ENCODE measurements around the gene DPM2.

Gene DPM2

DNA sequence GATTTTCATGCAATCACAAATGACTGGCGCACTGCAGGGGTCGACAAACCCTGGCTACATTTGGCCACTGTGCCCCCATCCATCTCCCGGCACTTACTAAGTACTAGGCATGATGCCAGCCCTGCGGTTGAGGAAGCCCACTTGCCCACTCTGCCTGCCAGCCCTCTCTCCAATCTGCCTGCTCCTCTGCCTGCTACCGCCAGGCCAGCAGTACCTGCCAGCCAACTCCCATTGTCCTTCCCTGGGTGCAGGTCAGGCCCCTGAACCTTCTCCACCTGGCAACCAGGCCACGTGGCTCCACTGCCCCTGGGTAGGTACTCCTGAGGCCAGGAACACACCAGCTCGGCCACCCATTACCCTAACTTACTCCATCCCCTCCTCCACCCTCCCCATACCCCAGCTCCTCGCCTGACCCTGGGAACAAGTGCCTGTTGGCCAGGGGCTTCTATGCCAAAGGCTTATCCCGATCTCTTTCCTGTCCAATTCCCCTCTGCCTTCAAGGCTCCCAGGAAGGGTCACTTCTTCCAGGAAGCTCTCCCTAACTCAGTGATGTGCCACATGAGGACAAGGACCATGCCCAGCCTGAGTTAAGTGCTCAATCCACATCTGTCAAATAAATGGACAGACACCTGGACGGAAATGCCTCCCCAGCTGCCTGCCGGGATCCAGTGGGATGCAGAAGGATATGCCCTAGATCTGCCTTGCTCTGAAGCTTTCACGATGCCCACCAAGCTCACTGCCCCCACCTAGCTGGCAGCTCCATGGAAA lies 36.5 kb upstream of the DPM2 start:
- DNase-seq (ENCODE audit: low read depth, low spot score) = no peak
- H3K4me3 ChIP-seq (ENCODE audit: low read length) = no peak overlapping the region

DNA sequence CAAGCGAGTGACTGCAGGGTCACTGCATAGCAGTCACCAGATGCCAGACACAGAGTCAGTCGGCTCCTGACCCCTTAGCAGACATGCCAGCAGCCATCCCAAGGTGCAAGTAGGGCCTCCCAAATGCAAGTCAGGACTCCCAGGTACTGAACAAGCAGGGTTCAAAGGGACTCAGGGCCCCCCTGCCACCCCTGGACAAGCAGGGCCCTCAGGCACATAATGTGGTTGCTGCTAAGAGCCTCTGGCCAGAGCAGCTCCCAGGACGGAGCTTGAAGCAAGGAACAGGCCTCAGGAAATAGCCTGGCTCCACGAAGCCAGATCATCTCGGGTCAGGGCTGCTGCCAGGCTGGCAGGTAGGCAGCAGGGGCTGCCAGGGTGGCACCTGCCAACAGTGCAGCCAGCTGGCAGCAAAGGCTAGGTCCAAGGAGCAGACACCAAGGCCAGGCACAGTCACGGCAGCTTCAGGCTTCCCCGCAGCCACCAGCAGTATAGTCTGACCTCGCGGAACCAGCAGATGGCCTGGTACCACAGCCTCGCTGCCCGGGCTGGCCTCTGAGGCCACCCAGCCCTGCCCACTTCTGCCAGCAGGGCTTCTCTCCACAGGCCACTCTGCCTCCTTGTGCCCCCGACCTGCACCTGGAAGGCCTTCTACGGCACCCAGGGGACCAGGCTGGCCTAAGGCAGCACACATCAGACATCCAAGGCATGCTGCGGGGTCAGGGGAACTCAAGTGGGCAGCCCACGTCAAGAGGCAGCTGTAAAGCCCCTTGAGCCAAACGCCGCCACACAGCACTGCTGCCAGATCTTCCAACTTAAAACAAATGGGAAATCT lies 35.7 kb upstream of the DPM2 start:
- DNase-seq (ENCODE audit: low read depth, low spot score) = no peak
- H3K4me3 ChIP-seq (ENCODE audit: low read length) = no peak overlapping the region

DNA sequence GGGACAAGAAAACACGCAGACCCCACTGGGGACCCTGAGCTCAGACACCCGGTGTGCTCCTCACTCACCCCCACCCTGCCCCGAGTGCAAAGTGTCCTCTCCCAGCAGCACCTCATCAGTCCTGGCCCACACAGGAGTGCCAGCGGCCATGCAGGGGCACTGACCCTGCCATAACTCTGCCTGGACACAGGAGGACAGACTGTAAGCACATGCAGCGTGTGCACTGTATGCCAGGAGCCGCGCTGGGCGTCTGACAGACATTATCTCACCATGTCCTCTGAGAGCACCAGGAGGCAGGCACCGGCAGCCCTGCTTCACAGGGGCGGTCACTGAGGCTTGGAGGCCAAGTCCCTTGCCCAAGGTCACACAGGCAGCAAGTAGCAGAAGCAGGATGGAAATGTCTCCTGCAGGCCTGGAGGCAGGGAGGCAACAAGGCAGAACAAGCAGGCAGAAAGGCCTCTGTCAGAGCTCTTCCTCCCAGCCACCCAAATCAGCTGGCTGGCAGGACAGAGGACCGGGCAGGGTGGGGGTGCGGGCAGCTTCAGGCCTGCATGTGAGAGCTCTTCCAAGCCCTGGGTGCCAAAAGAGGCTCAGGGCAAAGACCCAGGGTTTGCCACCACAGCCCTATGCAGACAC lies 34.7 kb upstream of the DPM2 start:
- no peak overlapping the region for H3K4me3 ChIP-seq (ENCODE audit: low read length)
- no peak for DNase-seq (ENCODE audit: low read depth, low spot score)

DNA sequence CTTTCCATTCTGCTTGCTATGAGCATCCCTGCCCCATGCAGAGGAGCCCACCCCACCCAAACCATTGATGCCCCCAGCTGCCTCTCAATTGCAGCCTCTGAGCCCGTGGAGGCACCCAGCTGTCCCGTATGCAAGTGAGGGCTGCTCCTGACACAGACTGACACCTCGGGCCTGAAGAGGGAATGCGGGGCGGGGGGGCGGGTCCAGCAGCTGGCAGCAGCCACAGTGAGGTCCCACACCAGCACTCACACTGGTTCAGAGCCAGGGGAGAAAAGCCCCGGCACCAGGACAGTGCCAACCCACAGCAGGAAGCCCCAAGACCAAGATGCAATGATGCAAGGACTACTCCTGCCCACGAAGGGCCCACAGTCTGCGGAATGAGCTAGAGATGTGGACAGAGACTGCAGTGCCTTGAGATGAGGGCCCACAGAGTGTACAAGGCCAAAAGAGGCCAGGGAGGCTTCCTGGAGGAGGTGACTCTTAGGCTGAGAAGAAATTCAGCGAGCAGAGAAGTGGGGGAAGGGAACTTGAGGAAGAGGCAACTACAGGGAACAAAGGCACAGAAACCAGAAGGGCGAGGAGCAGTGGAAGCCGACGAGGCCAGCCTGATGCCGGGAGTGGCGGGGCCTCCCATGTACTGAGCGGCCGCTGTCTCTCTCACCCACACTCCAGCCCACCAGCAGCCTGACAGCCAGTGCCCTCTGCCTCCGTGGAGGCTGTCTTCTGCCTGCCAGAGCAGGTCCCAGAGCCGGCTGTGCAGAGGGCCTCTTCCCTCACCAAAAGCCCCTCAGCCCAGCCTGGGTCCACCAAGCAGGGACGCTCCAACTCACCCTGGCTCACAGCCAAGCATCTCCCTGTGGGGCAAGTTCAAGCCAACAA lies 33.9 kb upstream of the DPM2 start:
- no peak for DNase-seq (ENCODE audit: low read depth, low spot score)
- no peak overlapping the region; the same call in 1 of the 2 replicates for H3K4me3 ChIP-seq (ENCODE audit: low read length)

DNA sequence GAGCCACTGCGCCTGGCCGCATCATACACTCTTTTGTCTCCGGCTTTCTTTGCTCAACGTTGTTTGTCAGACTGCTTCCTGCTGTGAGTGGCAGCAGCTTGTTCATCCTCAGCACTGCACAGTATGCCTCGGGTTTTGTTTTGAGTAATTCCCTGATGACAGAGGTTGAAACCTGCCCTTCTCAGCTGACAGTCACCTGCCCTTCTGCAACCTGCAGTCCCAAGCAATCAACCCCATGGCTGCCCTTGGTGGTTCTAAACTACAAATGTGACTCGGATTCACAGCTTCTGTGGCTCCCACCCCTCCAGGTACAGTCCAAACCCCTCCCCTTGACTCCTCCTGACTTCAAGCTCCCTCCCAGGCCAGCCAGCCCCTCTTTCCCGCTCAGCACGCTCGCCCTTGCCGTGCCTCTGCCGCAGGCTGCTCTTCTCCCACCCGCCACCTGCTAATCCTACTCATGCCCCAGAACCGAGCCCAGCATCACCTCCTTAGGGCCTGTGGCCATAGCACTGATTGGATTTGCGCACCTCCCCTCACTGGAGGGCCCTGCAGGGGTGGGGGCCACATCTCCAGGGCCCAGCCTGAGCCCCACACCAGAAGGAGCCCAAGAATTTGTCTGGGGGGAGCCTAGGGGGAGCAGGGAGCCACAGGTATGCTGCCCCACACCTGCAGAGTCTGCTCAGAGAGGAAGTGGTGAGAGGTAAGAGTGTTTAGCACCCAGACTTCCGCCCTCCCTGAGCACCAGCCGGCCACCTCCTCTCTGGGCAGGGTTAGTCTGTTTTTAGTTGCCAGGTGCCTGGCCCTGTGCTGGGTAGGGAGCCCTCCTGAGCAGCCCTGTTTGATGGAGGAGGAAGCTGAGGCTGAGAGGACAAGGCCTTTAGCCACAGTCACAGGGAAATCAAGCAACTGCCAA lies 33.0 kb upstream of the DPM2 start:
- DNase-seq (ENCODE audit: low read depth, low spot score) = peak; percentile 81
- peak overlapping the region; percentile 16 for H3K4me3 ChIP-seq (ENCODE audit: low read length)

DNA sequence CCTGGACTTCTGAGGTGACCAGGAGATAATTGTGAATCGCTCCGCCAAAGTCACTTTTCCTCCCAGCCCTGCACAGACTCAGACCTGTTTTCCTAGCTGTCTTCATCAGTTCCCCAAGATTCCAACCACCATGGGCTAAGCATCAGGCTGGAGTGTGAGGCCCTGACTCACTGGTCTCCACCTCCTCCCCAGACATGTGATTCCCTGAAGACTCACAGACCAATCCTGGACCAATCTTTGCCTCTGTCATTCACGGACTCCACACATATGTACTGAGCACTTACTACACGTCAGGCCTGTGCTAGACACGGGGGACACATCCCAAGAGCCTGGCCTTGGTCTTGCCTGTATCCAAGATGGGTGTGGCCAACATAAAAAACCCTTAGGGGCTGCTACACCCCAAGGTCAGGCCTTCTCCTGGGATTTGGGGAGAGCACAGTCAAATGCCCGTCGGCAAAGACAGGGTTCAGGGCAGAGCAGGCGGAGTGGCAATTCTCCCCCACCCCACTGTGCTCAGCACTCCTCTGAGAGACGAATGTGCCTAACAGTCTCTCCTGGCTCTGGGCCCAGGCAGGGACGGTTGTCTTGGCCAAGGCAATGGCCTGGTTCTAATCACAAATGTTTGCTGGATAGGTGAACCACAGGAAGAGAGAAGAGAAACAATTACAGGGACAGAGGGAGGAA lies 31.2 kb upstream of the DPM2 start:
- no peak overlapping the region for H3K4me3 ChIP-seq (ENCODE audit: low read length)
- DNase-seq (ENCODE audit: low read depth, low spot score) = no peak

DNA sequence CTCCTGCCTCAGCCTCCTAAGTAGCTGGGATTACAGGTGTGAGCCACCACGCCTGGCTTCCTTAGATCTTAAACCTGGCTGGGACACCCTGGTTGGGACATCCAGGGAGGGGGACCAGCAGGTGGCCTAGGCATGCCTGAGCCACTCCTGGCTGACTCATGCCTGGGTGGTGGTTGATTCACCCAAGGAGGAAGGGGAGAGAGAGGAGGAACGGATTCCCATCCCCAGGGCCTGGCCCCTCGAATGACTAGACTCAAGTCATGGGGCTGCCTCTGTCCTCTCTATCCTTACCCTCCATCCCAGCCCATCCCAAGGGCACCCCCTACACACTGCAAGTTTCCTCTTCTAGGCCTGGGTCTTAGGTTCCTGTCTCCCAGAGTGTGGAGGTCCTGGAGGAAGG lies 30.4 kb upstream of the DPM2 start:
- H3K4me3 ChIP-seq (ENCODE audit: low read length) = no peak overlapping the region
- DNase-seq (ENCODE audit: low read depth, low spot score) = no peak

DNA sequence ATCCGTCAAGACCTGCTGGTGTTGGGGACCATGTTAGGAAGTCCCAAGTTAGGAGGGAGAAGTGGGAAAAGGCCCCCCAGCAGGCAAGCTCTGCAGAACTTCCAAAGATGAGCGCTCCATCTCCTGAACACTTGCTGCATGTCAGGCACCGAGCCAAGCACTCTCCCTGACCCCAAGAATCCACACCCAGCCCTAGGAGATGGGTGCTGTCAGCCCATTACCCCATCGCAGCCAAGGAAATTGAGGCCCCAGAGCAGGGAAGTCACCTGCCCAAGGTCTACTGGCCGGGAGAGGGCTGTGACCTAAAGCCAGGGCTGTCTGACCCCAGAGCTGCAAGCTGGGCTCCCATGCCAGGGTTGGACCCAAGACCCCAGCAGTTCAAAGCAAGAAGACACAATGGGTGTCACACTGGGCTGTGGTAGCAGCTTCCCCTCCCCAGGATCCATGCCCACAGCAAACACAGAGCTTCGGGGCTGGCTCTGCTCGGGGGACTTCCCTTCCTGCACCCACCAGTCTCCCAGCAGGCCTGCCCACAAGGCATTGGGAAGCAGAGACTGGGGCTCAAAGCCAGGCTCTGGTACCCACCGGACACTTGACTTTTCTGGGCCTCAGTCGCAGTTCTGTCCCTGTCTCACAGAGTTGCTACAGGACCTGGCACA lies 29.6 kb upstream of the DPM2 start:
- H3K4me3 ChIP-seq (ENCODE audit: low read length) = no peak overlapping the region
- no peak for DNase-seq (ENCODE audit: low read depth, low spot score)

DNA sequence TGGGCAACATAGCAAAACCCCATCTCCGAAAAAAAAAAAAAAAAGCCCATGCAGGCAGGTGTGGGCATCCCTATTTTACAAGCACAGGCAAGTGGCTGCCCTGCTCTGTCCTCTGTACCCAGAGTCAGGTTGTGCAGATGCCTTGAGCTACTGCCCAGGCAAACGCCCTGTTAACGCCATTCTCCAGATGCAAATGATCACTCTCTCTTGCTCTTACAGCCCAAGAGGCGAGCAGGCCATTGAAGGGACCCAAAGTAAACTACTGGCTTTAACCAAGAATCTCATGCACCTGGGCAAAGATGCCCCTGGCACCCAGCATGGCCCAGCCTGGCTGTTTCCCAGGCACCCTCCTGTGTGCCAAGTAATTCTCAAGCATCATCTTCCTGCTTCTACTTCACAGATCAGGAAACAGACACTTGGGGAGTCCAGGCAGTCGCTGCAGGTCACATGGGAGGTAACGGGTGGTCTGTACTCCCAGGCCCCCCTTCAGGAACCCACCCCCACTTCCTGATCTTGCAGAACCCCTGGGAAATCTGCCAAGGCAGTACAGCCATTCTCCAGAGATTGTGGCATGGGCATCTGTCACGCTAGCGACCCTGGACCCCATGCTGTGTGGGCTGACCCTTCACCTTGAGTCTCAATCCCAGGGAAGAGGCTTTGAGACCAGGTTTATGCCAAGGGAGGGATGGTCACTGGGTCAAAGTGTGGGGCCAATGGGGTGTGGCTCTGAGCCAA lies 28.9 kb upstream of the DPM2 start:
- no peak overlapping the region for H3K4me3 ChIP-seq (ENCODE audit: low read length)
- DNase-seq (ENCODE audit: low read depth, low spot score) = no peak

DNA sequence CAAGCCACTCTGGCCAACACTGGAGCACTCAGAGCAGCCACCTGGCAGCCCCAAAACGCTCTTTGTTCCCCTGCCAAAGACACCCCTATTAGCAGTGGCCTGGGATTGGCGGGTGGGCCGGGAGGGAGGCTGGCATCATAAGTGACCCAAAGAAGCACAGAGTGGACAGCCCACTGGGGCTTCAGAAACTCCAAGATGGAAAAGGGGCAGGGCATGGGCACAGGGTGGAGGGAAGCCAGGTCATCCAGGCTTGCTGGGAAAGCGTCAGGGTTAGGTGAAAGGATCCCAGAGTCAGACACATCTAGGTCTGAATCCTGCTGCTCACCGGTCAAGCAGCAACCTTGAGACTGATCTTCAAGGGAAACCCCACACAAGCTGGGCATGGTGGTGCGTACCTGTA lies 28.3 kb upstream of the DPM2 start:
- no peak for DNase-seq (ENCODE audit: low read depth, low spot score)
- no peak overlapping the region for H3K4me3 ChIP-seq (ENCODE audit: low read length)

DNA sequence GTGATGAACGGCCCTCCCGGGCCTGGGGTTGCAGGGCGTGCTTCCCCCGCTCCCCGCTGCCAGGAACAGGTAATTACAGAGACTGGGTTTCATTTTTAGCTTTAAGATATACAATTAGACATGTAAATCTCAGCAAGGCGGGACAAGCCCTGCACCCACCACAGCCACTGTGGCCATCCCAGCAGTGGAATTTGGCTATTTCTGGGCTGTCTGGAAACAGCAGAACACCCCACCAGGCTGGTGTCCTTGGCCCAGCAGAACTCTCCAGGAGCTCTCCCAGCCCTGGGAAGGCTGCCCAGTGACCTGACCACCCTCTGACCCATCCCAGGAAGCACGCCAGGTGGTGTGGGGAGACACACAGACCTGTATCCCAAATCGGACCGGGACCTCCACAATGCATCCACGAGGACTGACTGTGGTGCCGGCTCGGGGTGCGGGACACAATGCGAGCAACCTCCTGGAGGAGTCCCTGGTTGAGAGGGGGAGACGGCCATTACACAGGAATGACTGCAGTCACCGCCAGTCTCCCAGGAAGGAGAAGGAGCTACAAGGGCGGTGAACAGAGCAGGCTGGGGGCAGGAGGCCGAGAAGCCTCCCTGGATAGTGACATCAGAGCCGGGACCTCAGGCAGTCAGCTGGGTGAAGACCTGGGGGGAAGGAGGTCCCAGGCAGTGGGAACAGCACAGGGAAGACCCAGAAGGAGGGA lies 25.9 kb upstream of the DPM2 start:
- DNase-seq (ENCODE audit: low read depth, low spot score) = no peak
- H3K4me3 ChIP-seq (ENCODE audit: low read length) = no peak overlapping the region

DNA sequence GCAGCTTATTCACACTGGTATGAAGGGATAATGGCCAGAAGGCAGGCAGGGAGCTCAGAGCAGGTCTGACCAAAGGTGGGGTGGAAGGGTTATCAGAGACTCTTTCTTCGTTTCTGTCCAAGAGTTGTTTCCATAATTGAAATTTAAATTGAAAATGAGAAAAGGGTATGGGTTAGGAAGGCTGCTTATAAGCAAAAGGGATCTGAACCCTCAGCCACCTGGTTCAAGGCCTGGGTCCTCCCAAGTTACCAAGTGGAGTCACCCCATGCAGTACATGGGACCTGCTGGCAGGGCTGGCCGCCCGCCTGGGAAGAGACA lies 25.3 kb upstream of the DPM2 start:
- DNase-seq (ENCODE audit: low read depth, low spot score) = no peak
- H3K4me3 ChIP-seq (ENCODE audit: low read length) = no peak overlapping the region

DNA sequence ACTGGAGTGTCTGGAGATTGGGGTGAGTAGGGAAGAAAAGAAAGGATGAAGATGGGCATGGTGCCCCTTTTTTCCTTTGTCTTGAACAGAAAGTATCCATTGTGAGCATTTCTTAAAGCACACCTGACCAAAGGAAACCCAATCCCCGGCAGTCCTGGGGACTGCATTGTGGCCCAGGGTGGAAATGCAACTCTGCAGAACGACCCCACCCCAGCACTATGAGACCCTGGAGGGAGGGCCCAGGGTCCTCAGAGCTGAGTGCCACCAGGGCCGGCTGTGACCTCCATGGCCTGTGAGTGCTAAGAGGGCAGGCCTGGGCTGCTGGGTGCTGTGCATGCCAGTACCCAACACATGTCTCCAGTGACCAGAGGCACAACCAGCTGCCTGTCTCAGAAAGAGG lies 24.6 kb upstream of the DPM2 start:
- DNase-seq (ENCODE audit: low read depth, low spot score) = no peak
- H3K4me3 ChIP-seq (ENCODE audit: low read length) = no peak overlapping the region

DNA sequence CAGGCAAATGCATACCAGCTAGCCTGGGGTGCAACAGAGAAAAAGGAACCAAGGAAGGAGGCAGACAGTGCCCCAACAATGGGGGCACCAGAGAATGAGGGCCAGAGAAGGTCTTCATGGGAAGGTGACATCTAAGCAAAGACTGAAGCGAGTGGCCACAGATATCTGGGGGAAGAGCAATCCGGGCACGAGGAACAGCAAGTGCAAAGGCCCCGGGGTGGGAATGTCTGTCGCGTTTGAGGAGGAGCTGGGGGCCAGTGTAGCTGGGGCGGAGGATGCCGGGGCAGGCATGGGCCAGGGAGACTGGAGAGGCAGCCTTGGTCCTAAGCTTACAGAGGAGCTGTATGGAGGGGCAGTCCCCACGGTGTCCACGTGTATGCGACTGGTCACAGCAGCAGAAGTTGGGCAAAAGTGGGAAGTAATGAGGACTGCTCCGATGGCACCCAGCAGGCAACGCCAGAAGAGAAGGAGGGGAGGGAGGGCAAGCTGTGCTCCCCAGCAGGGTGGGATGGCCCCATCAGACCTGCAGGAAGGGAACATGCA lies 24.0 kb upstream of the DPM2 start:
- H3K4me3 ChIP-seq (ENCODE audit: low read length) = no peak overlapping the region
- DNase-seq (ENCODE audit: low read depth, low spot score) = no peak

DNA sequence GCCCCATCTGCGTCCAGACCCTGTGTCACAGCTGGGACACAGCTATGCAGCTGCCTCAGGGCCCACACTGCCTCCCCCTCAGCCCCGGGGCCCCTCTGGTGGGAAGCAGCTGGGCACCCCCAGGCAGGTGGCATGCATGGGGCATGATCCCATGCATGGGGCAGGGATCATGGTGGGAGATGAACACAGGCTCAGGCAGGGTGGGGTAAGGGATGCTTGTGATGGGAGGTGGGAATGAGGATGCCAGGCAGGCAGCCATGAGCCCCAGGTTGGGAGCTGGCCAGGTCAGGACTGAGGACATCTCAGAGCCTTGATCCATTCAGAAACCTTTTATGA lies 23.5 kb upstream of the DPM2 start:
- no peak overlapping the region for H3K4me3 ChIP-seq (ENCODE audit: low read length)
- no peak for DNase-seq (ENCODE audit: low read depth, low spot score)

All from Jurkat, Clone E6-1 (cell line).